ENCODE measurements around the gene TEX2. TPM values are rescaled to one million over a fixed set of nuclear protein-coding genes. Genes with fewer than 3 reads are reported as not detected.

TEX2 gene
- total RNA-seq, 1 experiment from 2014 or later, result 13.7 TPM

DNA sequence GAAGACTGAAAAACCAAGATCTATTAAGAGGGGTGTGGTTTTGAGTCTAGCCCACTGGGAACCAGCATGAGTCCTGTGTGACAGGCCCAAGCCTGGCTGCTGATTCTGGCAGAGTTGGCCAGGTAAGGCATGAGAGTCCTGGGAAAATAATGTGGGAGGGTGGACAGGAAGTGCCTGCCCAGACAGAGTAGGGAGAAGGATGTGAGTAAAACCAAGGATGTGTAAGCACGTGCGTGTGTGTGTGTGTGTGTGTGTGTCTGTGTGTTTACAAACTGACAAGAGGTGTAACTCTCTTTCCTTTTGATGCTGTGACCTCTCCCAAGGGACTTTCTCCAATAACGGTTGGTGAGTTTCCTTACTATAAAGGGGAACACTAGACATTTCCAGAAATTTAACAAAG is 15.6 kb upstream of the TEX2 start:
- no peak overlapping the region for H3K27ac ChIP-seq
- no peaks in the 10 kb centered on the region for H3K27me3 ChIP-seq (replicated peaks)
- no peaks in the 10 kb centered on the region for H3K9me3 ChIP-seq (replicated peaks)
- no peak overlapping the region for H3K4me3 ChIP-seq
- 0 out of 2 replicates have a peak, but pooled peaks cover 2% of the 10 kb centered on the region for H3K4me1 ChIP-seq (replicated peaks)
- no peak for DNase-seq (ENCODE audit: low read depth in 1 of 2, low spot score in 2 of 2)
- H3K36me3 ChIP-seq, result no peaks in the 10 kb centered on the region

DNA sequence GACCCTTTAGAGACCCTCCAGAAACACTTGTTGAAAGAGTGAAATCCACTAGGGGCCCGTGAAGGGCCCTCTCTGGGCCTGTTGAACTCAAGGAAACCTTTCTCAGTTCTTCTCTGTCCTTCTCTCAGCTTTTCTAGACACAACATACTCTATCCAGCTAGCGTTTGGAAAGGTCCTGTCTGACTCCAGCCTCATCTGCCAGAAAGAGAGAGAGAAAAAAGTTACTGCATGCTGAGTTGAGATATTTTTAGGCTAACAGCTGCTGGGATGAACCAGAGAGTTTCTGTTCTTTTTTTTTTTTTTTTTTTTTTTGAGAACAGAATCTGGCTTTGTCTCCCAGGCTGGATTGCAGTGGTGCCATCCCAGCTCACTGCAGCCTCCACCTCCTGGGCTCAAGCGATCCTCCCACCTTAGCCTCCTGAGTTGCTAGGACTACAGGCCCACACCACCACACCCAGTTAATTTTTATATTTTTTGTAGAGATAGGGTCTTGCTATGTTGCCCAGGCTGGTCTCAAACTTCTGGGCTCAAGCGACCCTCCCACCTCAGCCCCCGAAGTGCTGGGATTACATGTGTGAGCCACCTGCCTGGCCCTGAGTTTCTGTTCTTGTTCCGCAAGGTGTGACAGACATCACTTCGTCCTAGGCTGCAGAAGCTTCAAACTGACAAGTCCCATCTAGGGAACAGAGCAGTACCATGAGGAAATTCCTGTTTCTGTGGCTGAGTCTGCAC is 14.9 kb upstream of the TEX2 start:
- Histone ChIP-seq H3K4me1 (replicated peaks) (0 out of 2 replicates have a peak, but pooled peaks cover 2% of the 10 kb centered on the region), H3K4me3 (no peak overlapping the region), H3K36me3 (no peaks in the 10 kb centered on the region), H3K27me3 (replicated peaks) (no peaks in the 10 kb centered on the region), H3K27ac (no peak overlapping the region), H3K9me3 (replicated peaks) (no peaks in the 10 kb centered on the region)
- DNase-seq (ENCODE audit: low read depth in 1 of 2, low spot score in 2 of 2), result no peak

DNA sequence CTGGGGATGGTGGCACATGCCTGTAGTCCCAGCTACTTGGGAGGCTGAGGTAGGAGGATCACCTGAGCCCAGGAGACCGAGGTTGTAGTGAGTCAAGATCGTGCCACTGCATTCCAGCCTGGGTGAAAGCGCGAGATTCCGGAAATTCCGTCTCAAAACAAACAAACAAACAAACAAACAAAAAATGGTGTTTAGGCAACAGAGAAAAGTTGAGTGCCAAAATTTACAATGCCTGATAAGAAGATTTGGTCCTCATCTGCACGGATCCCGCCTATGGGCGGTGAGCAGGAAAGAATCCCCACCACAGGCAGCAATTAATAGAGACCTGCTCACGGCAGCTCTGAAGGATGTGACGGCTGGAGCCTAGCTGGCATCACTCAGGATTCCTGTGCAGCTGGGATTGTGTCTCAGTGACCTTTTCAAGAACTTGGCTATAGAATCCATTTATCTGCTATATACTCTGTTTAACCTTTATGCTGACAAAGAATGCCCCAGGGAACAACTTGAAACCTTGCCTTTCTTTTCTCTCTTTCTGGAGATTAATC is 14.0 kb upstream of the TEX2 start:
- no peak overlapping the region for H3K4me3 ChIP-seq
- H3K27me3 ChIP-seq (replicated peaks), result no peaks in the 10 kb centered on the region
- H3K27ac ChIP-seq, result no peak overlapping the region
- no peaks in the 10 kb centered on the region for H3K36me3 ChIP-seq
- no peak for DNase-seq (ENCODE audit: low read depth in 1 of 2, low spot score in 2 of 2)
- 0 out of 2 replicates have a peak, but pooled peaks cover 2% of the 10 kb centered on the region for H3K4me1 ChIP-seq (replicated peaks)
- peaks cover 3% of the 10 kb centered on the region; the same call in 1 of the 2 replicates for H3K9me3 ChIP-seq (replicated peaks)

DNA sequence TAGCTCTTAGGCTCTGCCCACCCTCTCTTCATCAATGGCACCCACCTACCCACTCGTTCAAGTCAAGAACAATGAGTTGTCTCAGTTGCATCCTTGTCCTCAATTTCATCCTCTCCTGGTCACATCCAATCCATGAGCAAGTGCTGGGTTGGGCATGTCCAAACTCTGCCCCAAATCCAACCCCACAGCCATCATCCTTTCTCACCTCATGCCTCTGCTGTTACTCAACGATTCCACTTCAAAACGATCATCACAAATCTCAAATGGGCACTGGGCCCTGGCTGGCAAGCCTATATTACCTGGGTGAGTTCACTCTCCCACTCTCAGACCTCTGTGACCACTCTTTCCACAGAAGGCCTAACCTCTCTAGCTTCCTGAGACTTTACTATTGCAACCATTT is 12.0 kb upstream of the TEX2 start:
- H3K9me3 ChIP-seq (replicated peaks), result peaks cover 10% of the 10 kb centered on the region
- peaks cover 11% of the 10 kb centered on the region; the same call in 1 of the 2 replicates for H3K27me3 ChIP-seq (replicated peaks)
- H3K36me3 ChIP-seq, result no peaks in the 10 kb centered on the region
- H3K4me3 ChIP-seq, result no peak overlapping the region
- DNase-seq (ENCODE audit: low read depth in 1 of 2, low spot score in 2 of 2), result no peak
- no peaks in the 10 kb centered on the region for H3K4me1 ChIP-seq (replicated peaks)
- H3K27ac ChIP-seq, result no peak overlapping the region

DNA sequence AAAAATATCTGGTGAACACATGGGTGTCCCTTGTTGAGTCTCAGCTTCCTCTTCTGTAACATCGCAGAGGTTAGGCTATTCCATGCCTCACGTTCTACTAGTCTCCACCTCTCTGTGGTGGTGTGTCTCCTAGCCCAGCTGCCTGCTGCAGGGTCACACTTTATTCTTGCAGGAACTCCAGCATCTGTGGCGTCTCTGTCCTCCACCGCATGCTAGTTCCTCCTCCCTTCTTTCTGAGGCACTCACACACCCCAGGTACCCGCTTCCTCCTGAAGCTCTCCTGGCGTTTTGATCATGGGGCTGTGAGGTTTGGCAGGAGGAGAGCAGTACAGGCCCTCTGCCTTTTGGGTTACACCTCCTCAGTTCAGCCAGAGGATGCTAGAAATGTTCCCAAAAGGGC is 9.9 kb upstream of the TEX2 start:
- no peak overlapping the region for H3K4me3 ChIP-seq
- no peak for DNase-seq (ENCODE audit: low read depth in 1 of 2, low spot score in 2 of 2)
- peaks cover 24% of the 10 kb centered on the region for H3K27me3 ChIP-seq (replicated peaks)
- H3K9me3 ChIP-seq (replicated peaks), result peaks cover 10% of the 10 kb centered on the region
- no peak overlapping the region for H3K27ac ChIP-seq
- H3K4me1 ChIP-seq (replicated peaks), result no peaks in the 10 kb centered on the region
- H3K36me3 ChIP-seq, result no peaks in the 10 kb centered on the region

DNA sequence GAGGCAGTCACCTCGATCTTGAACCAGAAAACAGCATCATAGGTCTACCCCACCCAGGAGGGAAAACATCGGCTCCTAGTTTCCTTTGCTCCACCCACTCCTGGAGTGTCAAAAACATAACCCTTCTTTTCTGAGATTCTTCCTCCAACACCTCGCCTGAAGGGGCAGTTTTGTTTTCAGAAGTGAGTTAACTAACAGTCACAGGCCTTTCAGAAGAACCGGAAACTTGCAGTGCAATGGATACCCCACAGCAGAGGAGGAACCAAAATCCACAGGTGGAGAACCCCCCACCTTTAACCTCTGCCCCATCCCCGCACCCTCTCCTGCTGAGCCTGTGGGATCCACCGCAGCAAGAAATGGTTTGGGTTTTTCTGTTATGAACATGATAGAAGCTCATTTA is 7.8 kb upstream of the TEX2 start:
- DNase-seq (ENCODE audit: low read depth in 1 of 2, low spot score in 2 of 2), result no peak
- H3K27ac ChIP-seq, result no peak overlapping the region
- H3K36me3 ChIP-seq, result no peaks in the 10 kb centered on the region
- H3K4me1 ChIP-seq (replicated peaks), result no peaks in the 10 kb centered on the region
- peaks cover 36% of the 10 kb centered on the region for H3K27me3 ChIP-seq (replicated peaks)
- no peak overlapping the region for H3K4me3 ChIP-seq
- peaks cover 10% of the 10 kb centered on the region for H3K9me3 ChIP-seq (replicated peaks)

DNA sequence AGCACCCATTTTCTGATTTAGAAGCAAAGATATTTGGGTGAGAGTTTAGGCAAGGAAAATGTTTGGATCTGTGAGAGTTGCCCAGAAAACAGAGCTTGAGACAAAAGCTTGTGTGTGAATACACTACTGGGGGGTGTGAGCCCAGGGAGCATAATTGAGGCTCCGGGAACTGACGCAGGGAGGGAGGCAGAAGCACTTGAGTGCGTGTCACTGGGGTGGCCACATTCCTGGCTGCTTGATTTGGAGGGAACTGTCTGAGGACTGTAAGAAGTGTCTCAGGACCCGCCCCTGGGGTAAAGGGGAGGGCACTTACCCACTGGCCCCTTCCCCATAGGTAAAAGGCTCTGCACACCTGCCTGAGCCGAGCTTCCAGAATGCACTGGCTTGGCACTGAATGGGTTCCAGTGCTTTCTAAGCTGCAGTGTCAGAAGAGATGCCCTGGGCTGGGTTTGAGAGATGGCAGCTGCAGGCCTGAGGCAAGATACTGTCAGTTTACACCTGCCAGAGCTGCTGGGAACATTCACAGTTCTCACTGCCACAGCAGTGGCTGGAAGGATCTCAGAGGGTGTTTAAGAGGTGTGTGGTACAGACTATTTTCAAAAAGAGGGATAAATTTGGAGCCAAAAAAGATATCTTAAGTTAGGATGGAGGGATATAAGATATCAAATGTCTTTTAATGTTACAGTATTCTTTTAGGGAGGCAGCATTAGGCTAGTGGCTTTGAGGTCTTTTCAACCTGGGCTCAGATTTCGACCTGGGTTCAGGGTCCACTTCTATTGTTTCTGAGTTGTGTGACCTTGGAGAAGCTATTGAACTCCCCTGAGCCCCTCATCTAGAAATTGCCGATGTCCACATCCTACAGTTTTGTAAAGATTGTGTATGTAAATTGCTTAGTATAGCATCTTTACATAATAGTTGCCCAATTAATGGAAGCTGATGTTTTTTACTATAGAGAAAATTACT is 6.9 kb upstream of the TEX2 start:
- peaks cover 10% of the 10 kb centered on the region for H3K9me3 ChIP-seq (replicated peaks)
- peaks cover 36% of the 10 kb centered on the region for H3K27me3 ChIP-seq (replicated peaks)
- no peaks in the 10 kb centered on the region for H3K4me1 ChIP-seq (replicated peaks)
- H3K27ac ChIP-seq, result no peak overlapping the region
- DNase-seq (ENCODE audit: low read depth in 1 of 2, low spot score in 2 of 2), result no peak
- no peak overlapping the region for H3K4me3 ChIP-seq
- no peaks in the 10 kb centered on the region for H3K36me3 ChIP-seq

DNA sequence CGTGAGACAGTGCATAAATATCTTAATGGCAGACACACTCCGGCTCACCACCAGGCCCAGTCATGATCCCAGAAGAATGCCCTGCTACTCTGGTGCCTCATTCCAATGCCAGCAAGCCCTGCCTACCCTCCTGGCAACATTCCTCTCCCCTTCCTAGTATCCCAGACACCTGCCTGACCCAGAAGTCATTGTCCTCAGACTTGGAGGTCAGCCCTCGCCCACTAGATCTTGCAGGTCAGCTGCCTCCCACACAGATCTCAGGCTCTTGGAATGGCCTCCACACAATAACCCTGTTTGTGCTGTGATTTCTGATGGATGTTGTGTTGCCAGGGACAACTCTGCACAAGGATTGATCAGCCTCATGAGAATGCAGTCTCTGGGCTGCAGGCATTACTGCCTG is 1.8 kb upstream of the TEX2 start:
- Histone ChIP-seq H3K4me1 (replicated peaks) (peaks cover 15% of the 10 kb centered on the region), H3K36me3 (no peaks in the 10 kb centered on the region; the same call in 1 of the 2 replicates), H3K4me3 (no peak overlapping the region), H3K27ac (no peak overlapping the region), H3K27me3 (replicated peaks) (peaks cover 26% of the 10 kb centered on the region), H3K9me3 (replicated peaks) (no peaks in the 10 kb centered on the region)
- no peak for DNase-seq (ENCODE audit: low read depth in 1 of 2, low spot score in 2 of 2)

DNA sequence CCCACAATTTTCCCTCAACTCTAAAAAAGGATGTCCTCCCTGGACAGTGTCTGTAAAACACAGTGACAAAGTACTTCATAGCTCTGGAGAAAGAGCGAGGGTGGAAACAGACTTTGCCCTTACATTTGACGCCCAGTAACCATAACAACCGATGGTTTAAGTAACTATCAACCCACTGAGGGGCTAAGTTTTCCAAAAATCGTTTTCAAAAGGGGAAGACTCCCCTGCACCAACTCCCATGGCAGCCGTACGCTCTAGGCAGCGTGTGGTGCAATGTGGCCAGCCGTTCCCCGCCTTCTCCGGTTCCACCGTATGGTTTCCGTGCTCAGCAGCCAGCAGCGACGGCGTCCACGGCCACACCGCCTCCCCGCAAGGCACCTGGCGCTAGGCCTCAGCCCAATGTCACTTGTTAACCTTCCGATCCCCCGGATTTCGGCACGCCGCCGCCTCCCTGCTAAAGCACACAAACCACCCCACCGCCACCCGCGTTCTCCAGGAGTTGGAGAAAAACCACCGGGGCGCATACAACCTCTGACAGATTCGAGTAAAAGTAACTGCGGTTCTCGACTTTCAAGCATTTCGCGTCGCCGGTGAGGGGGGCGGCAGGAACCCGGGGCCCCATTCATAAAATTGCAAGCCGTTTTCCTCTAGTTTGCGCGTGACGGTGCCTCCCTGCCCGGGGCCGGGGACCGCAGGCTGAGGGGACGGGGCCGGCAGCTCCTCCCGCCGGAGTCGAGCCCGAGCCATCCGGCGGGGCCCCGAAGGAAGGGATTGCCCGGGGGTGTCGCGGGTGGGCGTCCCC is 661 bp downstream of the TEX2 start:
- Histone ChIP-seq H3K4me3 (peak overlapping the region; percentile 94), H3K36me3 (no peaks in the 10 kb centered on the region; the same call in 1 of the 2 replicates), H3K4me1 (replicated peaks) (peaks cover 15% of the 10 kb centered on the region), H3K27me3 (replicated peaks) (peaks cover 13% of the 10 kb centered on the region; the same call in 1 of the 2 replicates), H3K27ac (no peak overlapping the region), H3K9me3 (replicated peaks) (no peaks in the 10 kb centered on the region)
- peak; percentile 58 to 60 for DNase-seq (ENCODE audit: low read depth in 1 of 2, low spot score in 2 of 2)

DNA sequence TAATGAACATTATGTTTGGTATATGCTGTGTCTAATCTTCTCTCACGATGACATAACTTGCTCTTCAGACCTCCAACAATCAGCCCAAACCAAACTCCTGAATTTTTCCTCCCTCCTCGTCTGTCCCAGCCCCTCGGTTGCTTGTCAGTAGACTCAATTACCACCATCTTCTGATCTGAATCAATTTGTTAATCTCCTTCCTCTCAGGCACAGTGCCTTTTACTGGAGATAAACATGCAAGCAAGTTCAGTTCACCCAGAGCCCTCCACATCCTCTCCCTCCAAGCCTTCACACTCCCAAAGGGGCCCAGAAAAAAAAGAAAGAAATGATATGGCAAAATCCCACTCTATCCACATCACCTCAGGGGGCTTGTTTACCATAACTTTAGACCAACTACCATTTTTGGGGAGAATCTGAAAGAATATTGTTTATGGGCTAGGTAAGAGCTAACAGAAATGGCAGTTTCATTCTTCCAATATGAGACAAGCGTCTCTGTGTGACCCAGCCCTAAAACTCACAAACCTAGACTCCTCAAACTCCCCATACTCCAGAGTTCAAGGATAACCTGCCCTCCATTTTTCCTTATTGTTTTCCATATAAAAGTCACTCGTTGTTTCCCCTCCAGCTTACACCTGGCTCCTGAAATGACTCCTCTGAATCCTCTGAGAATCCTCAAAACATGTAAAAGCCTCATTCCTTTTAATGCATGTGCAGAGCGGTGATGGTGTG is 1.5 kb downstream of the TEX2 start:
- Histone ChIP-seq H3K27me3 (replicated peaks) (peaks cover 6% of the 10 kb centered on the region; the same call in 1 of the 2 replicates), H3K36me3 (no peaks in the 10 kb centered on the region; the same call in 1 of the 2 replicates), H3K4me3 (peak overlapping the region; percentile 94), H3K27ac (no peak overlapping the region), H3K9me3 (replicated peaks) (no peaks in the 10 kb centered on the region), H3K4me1 (replicated peaks) (peaks cover 15% of the 10 kb centered on the region)
- no peak for DNase-seq (ENCODE audit: low read depth in 1 of 2, low spot score in 2 of 2)

DNA sequence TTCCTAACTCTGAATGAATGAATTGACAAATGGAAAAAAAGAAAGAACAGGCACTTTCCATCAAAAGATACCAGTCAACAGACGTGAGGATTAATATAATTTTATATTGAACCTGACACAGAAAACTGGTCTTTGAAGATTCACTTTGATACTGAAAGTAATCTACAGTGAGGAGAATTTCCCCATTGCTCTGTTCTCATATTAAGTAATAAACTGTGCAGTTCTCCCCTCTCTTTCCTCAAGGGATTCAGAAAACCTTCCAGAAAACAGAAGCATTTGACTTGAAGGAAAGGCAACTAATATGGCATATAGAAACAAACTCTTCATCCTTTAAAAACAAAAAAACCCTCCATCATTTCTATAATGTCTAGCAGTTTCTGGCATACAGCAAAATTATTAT is 2.2 kb downstream of the TEX2 start:
- Histone ChIP-seq H3K27ac (no peak overlapping the region), H3K4me3 (no peak overlapping the region), H3K27me3 (replicated peaks) (peaks cover 3% of the 10 kb centered on the region; the same call in 1 of the 2 replicates), H3K4me1 (replicated peaks) (peaks cover 15% of the 10 kb centered on the region), H3K36me3 (no peaks in the 10 kb centered on the region; the same call in 1 of the 2 replicates), H3K9me3 (replicated peaks) (no peaks in the 10 kb centered on the region)
- no peak for DNase-seq (ENCODE audit: low read depth in 1 of 2, low spot score in 2 of 2)

DNA sequence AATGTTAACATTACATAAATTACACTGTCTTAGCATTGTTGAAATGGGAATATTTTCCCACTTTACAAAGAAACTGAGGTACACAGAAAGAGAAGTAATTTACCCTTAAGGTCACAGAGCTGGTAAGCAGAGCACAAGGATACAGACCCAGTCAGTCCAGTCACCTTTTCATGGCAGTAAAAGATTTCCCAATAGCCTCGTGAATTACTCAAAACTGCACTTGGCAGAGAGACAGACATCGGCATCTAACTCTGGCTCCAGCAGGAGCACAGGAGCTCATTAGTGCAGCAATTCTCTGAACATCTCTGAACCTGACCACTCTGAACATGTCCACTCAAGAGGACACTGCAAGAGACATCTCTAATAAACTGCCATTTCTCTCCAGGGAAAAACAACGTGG is 3.1 kb downstream of the TEX2 start:
- Histone ChIP-seq H3K9me3 (replicated peaks) (no peaks in the 10 kb centered on the region), H3K36me3 (no peaks in the 10 kb centered on the region; the same call in 1 of the 2 replicates), H3K4me1 (replicated peaks) (peaks cover 15% of the 10 kb centered on the region), H3K4me3 (no peak overlapping the region), H3K27me3 (replicated peaks) (peaks cover 3% of the 10 kb centered on the region; the same call in 1 of the 2 replicates), H3K27ac (no peak overlapping the region)
- DNase-seq (ENCODE audit: low read depth in 1 of 2, low spot score in 2 of 2), result no peak

Data from SJSA1 (cell line).